Activated CD8-positive, alpha-beta memory T cell treated with anti-CD3 and anti-CD28 coated beads for 24 hours (primary cell): ENCODE data around the gene BRPF1.

Source experiments
- DNase-seq: peaks from one replicate; pipeline ENCODE4 v3.0.0-alpha.2; 2020

The BRPF1 gene

GRCh38 chr3:9732740-9733115, 1.2 kb downstream of the BRPF1 start:
- DNase-seq = no peak

- no peak for DNase-seq
Measured at GRCh38 chr3:9736831-9737230, 5.3 kb downstream of the BRPF1 start.

GRCh38 chr3:9739181-9739580, 7.6 kb downstream of the BRPF1 start:
- DNase-seq = no peak

GRCh38 chr3:9742560-9742959, 11.0 kb downstream of the BRPF1 start:
- no peak for DNase-seq

GRCh38 chr3:9743548-9743947, 12.0 kb downstream of the BRPF1 start:
- no peak for DNase-seq

GRCh38 chr3:9744162-9744561, 12.6 kb downstream of the BRPF1 start:
- no peak for DNase-seq

- DNase-seq = no peak
Measured at GRCh38 chr3:9745521-9745920, 14.0 kb downstream of the BRPF1 start.

- no peak for DNase-seq
Measured at GRCh38 chr3:9746330-9746729, 14.8 kb downstream of the BRPF1 start.

GRCh38 chr3:9747267-9747666, 15.7 kb downstream of the BRPF1 start:
- no peak for DNase-seq

- DNase-seq = no peak
Measured at GRCh38 chr3:9748031-9748430, 16.5 kb downstream of the BRPF1 start.

GRCh38 chr3:9749296-9749644, 17.7 kb downstream of the BRPF1 start:
- DNase-seq = no peak

GRCh38 chr3:9749645-9750555, 18.4 kb downstream of the BRPF1 start, which contains the start of gene OGG1:
OGG1 (plus strand) TSS chr3:9749952; CDS start chr3:9750287, 335 bp downstream.
- peak; percentile 98 for DNase-seq

GRCh38 chr3:9750556-9751411, 19.2 kb downstream of the BRPF1 start:
- no peak for DNase-seq

- no peak for DNase-seq
Measured at GRCh38 chr3:9754678-9755077, 23.1 kb downstream of the BRPF1 start.

GRCh38 chr3:9757427-9757826, 25.9 kb downstream of the BRPF1 start:
- no peak for DNase-seq

GRCh38 chr3:9760779-9761505, 29.4 kb downstream of the BRPF1 start:
- DNase-seq = no peak

- no peak for DNase-seq
Measured at GRCh38 chr3:9761919-9762318, 30.4 kb downstream of the BRPF1 start.

GRCh38 chr3:9762871-9763270, 31.3 kb downstream of the BRPF1 start:
- DNase-seq = no peak

- no peak for DNase-seq
Measured at GRCh38 chr3:9765865-9766264, 34.3 kb downstream of the BRPF1 start.

- no peak for DNase-seq
Measured at GRCh38 chr3:9767418-9767817, 35.9 kb downstream of the BRPF1 start.

- DNase-seq = no peak
Measured at GRCh38 chr3:9768141-9768775, 36.7 kb downstream of the BRPF1 start.

GRCh38 chr3:9769012-9769411, 37.5 kb downstream of the BRPF1 start:
- no peak for DNase-seq
